GM19438 (cell line): ENCODE data around the gene ADAMTS2.
"Not testable (repeated sequence)": the region's sequence is repeated elsewhere in the genome, so short reads cannot be mapped to it uniquely, and the experiment has no call there.

Experiments used
- ATAC-seq: cut with Tn5 transposase; IDR thresholded peaks from one replicate; pipeline ENCODE4 v1.9.1; 2021; ENCODE audit warnings: low read depth; ENCODE audit not compliant: unreplicated experiment

The ADAMTS2 gene

DNA sequence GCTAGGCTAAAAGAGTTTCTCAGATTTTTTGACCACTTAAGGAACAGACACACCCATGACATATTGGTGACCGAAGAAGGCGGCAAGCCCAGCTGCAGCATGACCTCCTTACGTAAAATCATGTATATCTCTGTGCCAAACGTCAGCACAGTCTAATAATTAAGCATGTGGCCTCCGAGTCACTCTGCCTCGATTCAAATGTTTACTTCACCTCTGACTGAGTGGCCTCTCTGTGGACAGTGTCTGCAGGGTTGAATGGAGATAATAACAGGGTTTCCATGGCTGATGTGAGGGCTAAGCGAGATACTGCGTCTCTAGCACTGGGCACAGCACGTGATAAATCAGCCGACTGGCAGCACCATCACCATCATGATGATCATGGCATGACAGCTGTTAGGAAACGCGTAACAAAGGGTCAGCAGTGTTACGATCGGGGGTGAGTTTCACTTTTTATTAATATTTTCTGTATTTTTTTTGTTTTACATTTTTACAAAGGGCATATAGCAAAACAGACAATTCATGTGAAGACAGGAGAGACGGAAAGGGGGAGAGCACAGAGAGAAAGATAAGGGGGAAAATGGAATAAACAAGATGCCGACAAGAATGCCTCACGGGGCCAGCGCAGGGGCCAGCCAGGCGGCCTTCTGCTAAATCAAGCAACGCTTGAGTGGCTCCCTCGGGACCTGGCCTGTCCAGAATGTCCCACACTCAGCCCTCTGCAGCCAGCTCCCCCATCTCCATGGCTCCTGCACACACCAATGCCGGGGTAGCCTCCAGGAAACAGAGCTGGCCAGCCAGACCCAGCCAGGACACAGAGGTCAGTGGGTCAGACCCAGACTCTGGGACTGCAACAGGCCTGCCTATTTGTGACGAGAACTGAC lies 60.3 kb downstream of the ADAMTS2 start:
- ATAC-seq: no peak

DNA sequence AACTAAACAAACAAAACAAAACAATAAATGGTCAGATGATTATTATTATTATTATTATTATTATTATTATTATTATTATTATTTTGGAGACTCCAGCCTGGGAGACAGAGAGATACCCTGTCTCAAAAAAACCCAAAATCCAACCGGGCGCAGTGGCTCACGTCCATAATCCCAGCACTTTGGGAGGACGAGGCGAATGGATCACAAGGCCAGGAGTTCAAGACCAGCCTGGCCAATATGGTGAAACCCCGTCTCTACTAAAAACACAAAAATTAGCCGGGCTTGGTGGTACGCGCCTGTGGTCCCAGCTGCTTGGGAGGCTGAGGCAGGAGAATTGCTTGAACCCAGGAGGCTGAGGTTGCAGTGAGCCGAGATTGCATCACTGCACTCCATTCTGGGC lies 61.4 kb downstream of the ADAMTS2 start:
- not testable (repeated sequence) for ATAC-seq

DNA sequence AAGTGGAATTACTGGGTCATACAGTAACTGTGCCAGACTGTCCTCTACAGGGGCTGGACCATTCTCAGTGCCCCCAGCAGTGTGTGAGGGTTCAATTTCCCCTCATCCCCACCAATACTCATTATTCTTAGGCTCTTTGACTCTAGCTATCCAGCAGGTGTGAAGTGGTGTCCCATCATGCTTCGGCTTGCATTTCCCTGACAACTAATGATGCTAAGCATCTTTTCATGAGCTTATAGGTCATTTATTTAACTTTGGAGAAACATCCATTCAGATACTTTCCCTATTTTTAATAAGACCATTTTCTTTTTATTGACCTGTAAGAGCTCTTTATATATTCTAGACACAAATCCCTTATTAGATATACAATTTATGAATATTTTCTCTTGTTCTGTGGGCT lies 63.6 kb downstream of the ADAMTS2 start:
- ATAC-seq: no peak

- ATAC-seq: no peak
Measured at GRCh38 chr5:179280095-179280490, 65.2 kb downstream of the ADAMTS2 start.

- no peak for ATAC-seq
Measured at GRCh38 chr5:179279347-179280094, 65.7 kb downstream of the ADAMTS2 start.

- no peak for ATAC-seq
Measured at GRCh38 chr5:179278546-179278945, 66.7 kb downstream of the ADAMTS2 start.

DNA sequence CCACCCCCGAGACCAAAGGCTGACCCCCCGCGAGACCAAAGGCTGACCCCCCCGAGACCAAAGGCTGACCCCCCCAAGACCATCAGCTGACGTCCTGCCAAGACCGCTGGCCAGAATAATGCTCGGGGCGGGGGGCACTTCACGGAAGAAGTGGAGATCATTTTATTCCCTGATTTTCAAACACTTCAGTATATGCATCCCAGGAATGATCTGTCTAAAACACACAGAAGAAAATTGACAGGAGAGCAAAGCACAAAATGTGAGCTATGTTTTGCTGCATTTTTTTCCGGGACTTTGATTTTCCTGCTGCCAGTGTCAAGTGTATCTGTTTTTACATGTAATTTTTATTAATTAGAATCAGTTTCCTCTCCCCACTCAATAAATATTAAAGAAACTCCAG lies 67.1 kb downstream of the ADAMTS2 start:
- ATAC-seq: no peak

DNA sequence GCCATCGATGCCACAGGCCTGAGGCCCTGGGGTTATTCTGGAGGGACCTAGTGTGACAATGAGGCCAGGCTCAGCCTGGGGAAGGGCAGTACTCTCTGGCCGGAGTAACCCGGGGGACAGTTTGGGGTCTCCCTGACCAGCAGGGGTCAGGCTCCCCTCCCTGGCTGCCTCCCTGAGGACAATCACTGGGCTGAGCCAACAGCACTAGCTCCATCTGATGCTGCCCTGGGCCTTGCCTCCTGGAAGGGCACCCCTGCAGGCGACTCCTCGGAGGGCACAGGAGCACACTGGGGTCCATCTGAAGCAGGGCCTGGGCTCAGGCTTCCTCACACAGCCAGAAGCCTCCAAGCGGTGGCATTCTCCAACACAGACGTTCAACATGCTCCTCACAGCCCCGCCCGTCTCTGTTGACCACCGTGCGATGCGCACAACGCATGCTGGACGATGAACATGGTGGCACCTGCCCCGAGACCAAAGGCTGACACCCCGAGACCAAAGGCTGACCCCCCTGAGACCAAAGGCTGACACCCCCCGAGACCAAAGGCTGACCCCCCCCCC lies 68.3 kb downstream of the ADAMTS2 start:
- ATAC-seq: no peak

DNA sequence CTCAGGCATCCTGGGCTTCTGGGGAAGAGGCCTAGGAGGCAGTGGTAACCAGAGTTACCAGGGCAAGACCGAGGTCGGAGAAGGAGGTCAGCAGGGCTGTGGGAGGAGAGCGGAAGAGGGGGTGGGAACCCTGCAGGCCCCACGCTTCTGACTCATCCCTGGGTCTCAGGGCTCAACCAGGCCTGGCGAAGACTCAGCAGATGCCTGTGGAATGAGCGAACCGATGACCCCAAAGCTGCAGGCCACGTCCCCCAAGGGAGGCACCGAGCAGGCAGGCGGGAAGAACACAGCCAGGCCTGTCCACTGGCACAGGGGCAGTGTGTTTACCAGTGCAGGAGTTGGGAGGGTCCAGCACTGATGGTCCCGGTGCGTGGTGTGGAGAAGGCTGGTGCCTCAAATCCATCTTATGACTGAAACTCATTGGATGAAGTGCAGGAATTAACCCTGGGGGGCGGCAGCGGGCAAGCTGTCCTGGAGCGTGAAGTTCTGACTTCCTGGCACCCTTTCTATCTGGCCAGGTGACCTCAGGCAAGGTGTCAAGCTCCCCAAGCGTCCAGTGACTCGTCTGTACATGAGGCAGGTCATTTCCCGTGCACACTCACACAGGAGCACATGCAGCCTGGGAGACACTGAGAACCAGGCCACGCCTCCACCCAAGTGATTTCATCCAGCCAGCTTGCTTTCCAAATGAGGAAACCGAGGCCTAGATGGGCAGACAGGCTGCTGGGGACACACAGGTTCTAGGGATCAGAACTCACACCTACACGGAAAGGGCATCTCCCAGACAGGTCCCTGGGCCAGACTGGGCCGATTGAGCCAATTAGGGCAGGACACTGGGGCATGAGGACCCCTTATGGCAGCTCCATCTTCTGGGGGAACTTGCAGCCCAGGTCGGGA lies 69.1 kb downstream of the ADAMTS2 start:
- no peak for ATAC-seq

DNA sequence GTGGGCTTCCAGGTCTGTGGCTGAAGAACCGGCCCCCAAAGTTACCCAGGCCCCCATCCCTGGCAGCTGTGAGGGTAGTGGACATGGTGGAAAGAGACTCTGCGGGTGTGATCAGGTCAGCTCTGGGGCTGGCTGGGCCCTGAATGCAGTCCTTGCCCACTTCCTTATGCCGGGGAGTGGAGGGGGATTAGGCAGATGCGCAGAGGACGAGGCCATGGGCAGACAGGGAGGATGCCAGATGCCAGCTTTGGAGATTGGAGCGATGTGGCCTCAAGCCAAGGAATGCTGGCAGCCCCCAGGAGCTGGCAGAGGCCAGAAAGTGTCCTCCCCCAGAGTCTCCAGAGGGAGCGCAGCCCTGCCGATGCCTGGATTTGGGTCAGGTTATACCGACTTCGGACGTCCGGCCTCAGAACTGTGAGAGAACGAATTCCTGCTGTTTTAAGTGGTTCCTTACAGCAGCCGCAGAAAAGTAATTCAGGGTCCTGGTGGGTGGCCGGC lies 69.8 kb downstream of the ADAMTS2 start:
- ATAC-seq: no peak

- ATAC-seq: no peak
Measured at GRCh38 chr5:179274321-179275315, 70.6 kb downstream of the ADAMTS2 start.

DNA sequence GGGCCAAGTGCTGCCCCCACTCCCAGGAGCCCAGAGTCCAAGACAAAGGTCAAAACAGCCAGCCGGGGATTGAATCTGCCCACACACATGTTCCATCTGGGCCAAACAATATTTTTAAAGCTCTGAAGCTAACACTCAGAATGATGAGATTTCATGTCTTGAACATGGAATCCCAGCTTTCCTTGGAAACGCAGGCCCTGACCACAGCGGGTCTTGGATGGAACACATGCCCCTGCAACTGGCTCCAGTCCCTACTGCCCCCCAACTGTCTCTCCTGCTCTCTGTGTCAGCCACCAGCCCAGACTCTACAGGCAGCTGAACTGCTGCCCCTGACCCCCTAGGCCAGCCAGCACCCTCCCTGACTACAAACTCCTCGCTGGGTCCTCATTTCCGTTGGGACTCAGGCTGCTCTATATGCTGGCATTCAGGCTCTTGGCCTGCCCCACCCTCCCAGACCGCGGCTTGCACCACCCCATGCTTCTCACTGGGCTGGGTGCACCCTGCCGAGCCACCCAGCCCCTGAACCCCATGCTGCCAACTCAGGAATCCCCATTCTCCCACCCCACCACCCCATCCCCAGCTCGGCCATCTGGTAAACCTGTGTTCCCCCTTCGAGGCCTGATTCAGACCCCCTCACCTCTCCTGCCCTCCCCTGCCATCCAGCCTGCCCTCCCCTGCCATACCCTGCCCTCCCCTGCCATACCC lies 71.7 kb downstream of the ADAMTS2 start:
- ATAC-seq: no peak

- ATAC-seq: no peak
Measured at GRCh38 chr5:179273073-179273435, 72.2 kb downstream of the ADAMTS2 start.

DNA sequence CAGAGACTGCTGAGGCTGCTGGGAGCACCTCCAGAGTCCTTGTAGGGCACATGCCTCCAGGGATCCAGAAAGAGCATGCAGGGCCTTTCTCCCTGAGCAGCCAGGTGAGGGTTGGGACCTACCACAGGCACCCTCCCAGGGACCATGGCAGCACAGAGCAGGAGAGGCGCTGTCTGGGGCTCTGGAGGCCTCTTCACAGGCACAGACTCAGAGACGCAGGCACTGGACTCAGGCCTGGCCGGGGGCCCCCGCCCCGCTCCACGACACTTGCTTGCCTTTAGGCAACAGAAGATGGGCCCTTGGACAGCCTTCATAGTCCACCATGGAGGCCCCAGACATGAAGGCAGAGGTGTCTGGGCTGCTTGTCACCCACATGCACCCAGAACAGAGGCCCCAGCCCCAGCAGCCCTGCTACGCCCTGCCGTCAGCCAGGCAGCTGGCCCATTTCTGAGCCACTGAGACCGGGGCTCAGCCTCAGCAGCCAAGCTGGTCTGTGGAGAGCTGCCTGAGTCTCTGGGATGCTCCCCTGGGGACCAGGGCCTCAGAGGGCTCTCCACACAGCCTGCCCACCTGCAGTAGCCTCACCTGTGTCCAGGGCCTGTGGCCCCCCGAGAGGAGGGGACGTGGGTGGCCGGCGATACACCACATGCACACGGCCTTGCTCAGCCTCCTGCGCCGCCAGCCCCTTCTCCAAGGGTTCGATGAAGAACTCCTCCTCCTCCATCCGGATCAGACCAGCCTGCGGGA lies 72.8 kb downstream of the ADAMTS2 start:
- ATAC-seq: no peak

GRCh38 chr5:179271821-179272325 lies 73.4 kb downstream of the ADAMTS2 start:
- ATAC-seq: no peak

DNA sequence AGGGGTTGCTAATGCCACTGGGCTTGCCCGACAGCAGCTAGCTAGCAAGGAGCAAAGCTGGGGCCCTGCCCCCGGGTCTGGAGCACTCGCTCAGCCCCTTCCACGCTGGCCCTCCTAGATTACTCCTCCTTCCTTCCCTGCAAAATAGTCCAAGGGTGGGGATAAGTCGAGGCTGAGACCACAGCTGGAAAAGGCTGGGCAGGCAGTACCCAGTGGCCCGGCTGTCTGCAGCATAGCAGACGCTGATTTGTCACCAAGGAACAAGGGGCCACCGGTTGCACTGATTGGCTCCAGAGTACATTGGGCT lies 73.9 kb downstream of the ADAMTS2 start:
- no peak for ATAC-seq

DNA sequence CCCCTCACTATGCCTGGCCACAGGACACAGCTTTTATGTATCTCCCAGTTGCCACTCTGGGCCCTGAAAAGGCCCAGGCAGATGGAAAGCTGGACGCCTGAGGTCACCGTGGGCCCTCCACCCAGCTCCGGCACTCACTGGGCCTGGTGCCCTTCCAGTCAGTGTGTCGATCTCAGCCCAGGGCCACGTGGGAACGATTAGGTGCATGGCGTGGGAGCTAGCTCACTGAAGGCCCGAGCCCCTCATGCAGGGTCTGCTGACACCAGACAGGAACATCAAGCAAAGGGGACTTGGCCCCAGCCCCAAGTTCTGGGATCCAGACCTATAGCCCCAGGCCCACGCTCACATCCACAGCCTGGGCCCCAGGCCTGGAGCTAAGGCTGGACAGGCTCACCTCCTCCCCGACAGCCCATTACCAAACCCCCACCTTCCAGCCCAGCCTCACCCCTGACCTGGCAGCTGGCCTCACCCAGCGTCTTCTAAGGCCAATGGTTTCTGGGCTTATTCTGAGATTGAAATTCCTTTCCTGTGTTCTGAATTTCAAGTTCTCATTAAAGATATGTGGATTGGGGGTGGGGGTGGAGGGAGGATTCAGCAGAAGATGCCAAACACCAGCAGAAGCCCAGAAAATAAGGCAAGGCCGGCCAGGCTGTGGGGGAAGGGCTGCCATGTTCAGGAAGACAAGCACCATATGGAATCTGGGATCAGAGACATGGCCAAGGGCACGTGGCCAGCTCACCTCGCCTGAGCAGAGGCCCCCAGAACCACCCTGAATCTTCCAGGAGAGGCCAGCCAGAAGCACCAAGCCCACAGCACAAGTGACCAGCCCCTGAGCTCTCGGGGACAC lies 74.5 kb downstream of the ADAMTS2 start:
- ATAC-seq: no peak
